Ovary (tissue), 3 donors: ENCODE results near the gene KRT15.

ENCODE experiments used
- EP300 ChIP-seq: sonication (generic); formaldehyde crosslinking; IDR thresholded peaks from one replicate; pipeline ENCODE4 v1.6.1; 2017; ENCODE audit warnings: antibody characterized with exemption
- TF ChIP-seq, protein P1 (sequence below), 3 donors: fragments of 450-650 bp in 2 of 3; fragments of 200-600 bp in 1 of 3; IDR thresholded peaks; one replicate each; pipeline versions ENCODE4 v1.5.1 to v1.8.0; 2016 to 2022; ENCODE audit warnings: antibody characterized with exemption in 3 of 3, mild to moderate bottlenecking in 1 of 3
- donor health status: DM: no; HTN: no; CAD: no.

DNA sequence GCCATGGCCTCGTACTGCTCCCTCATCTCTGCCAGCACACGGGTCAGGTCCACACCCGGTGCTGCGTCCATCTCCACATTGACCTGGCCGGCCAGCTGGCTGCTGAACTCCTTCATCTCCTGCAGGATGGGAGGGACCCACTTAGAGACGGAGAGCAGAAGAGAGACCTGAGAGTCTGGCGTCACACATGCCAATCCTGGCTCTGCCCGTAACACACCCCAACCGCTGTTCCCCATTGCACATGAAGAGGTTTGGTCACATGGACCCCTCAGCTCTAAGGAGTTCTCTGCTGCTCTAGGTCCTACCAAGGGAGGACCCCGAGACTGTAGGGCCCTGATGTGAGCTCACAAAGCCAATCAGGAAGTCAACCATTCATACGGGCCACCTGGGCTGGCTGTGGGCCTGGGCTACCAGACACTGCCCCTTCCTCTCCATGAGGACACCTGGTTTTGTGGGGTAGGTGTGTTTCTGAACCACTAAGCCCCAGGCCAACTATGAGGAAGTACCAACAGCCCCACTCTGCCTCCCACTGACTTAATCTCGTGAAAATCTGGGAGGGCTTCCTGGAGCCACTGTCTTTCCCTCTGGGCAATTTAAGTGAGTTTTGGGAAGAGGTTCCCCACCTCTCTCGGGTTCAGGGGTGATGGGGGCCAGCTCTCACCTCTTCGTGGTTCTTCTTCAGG is 2.4 kb downstream of the KRT15 start:
- TF ChIP-seq, protein P1, sequence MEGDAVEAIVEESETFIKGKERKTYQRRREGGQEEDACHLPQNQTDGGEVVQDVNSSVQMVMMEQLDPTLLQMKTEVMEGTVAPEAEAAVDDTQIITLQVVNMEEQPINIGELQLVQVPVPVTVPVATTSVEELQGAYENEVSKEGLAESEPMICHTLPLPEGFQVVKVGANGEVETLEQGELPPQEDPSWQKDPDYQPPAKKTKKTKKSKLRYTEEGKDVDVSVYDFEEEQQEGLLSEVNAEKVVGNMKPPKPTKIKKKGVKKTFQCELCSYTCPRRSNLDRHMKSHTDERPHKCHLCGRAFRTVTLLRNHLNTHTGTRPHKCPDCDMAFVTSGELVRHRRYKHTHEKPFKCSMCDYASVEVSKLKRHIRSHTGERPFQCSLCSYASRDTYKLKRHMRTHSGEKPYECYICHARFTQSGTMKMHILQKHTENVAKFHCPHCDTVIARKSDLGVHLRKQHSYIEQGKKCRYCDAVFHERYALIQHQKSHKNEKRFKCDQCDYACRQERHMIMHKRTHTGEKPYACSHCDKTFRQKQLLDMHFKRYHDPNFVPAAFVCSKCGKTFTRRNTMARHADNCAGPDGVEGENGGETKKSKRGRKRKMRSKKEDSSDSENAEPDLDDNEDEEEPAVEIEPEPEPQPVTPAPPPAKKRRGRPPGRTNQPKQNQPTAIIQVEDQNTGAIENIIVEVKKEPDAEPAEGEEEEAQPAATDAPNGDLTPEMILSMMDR (IDR thresholded peaks at IDR 0.05), result no peak
- no peak for TF ChIP-seq EP300
